ENCODE data around the gene BRAP.
"Not testable (repeated sequence)": the region's sequence is repeated elsewhere in the genome, so short reads cannot be mapped to it uniquely, and the experiment has no call there.

The BRAP gene

GRCh38 chr12:111653596-111653995 is 32.2 kb downstream of the BRAP start:
- TF ChIP-seq SP3 (tag by site-specific recombination; IDR thresholded peaks at IDR 0.05): no peak
- no peak for TF ChIP-seq SETDB1 (IDR thresholded peaks at IDR 0.05; ENCODE audit: insufficient read length, low read length)
- no peak for TF ChIP-seq ZNF544 (tag by site-specific recombination; IDR thresholded peaks at IDR 0.05)
- TF ChIP-seq ZNF10 (tag by site-specific recombination; IDR thresholded peaks at IDR 0.05): no peak
- TF ChIP-seq PRDM4 (tag by site-specific recombination; IDR thresholded peaks at IDR 0.05): no peak
- no peak for TF ChIP-seq ZIC2 (tag by site-specific recombination; IDR thresholded peaks at IDR 0.05)
- no peak for TF ChIP-seq IKZF3 (tag by site-specific recombination; IDR thresholded peaks at IDR 0.05)
- TF ChIP-seq GLI2 (tag by site-specific recombination; IDR thresholded peaks at IDR 0.05; ENCODE audit: borderline replicate concordance, low read depth): no peak
- TF ChIP-seq ZNF654 (tag by site-specific recombination; IDR thresholded peaks at IDR 0.05; ENCODE audit: low read depth): no peak
- TF ChIP-seq ZNF19 (tag by site-specific recombination; IDR thresholded peaks at IDR 0.05; ENCODE audit: low read depth): no peak
- TF ChIP-seq ZNF610 (tag by site-specific recombination; IDR thresholded peaks at IDR 0.05; ENCODE audit: borderline replicate concordance): no peak
- TF ChIP-seq ZNF302 (tag by site-specific recombination; IDR thresholded peaks at IDR 0.05; ENCODE audit: low read depth): no peak
- no peak overlapping the region for H3K27ac ChIP-seq (ENCODE audit: extremely low read depth, low read depth, low read length)
- no peaks in the 10 kb centered on the region for H3K4me1 ChIP-seq (ENCODE audit: control insufficient read depth, insufficient read depth, low read length)
- no peak overlapping the region for H3K4me3 ChIP-seq (ENCODE audit: low read depth, low read length)
- no peaks in the 10 kb centered on the region for H3K9me3 ChIP-seq (ENCODE audit: control insufficient read depth, insufficient read depth, low read depth, low read length)
- H3K36me3 ChIP-seq (ENCODE audit: control insufficient read depth in 2 of 2, insufficient read depth in 1 of 2, low read length in 2 of 2): peaks cover 51 to 78% of the 10 kb centered on the region in 2 experiments
- CTCF ChIA-PET: no interaction called here
- POLR2A ChIA-PET: interaction anchor here (1.1 kb wide), 1 partner anchor 32 kb away, joined by 3 read pairs; the partner anchor contains the start of genes ACAD10 and BRAP

GRCh38 chr12:111652530-111652929 is 33.2 kb downstream of the BRAP start:
- H3K4me1 ChIP-seq (ENCODE audit: control insufficient read depth, insufficient read depth, low read length); CTCF ChIA-PET: not testable (repeated sequence)

GRCh38 chr12:111650912-111651311 is 34.8 kb downstream of the BRAP start:
- no peak for TF ChIP-seq ZNF146 (tag by site-specific recombination; IDR thresholded peaks at IDR 0.05)
- no peak for TF ChIP-seq SP2 (tag by site-specific recombination; IDR thresholded peaks at IDR 0.05)
- no peak for TF ChIP-seq ZNF416 (tag by site-specific recombination; IDR thresholded peaks at IDR 0.05)
- TF ChIP-seq IKZF3 (tag by site-specific recombination; IDR thresholded peaks at IDR 0.05): no peak
- TF ChIP-seq ZNF394 (tag by site-specific recombination; IDR thresholded peaks at IDR 0.05; ENCODE audit: borderline replicate concordance): no peak
- no peak for TF ChIP-seq ZNF248 (tag by site-specific recombination; IDR thresholded peaks at IDR 0.05)
- TF ChIP-seq YY1 (tag by site-specific recombination; IDR thresholded peaks at IDR 0.05): no peak
- no peak for TF ChIP-seq TRIM28 (IDR thresholded peaks at IDR 0.05; ENCODE audit: borderline replicate concordance, low read length)
- TF ChIP-seq MEIS1 (CRISPR knock-in tag; IDR thresholded peaks at IDR 0.05; ENCODE audit: borderline replicate concordance): no peak
- no peak for TF ChIP-seq PATZ1 (tag by site-specific recombination; IDR thresholded peaks at IDR 0.05)
- TF ChIP-seq ZNF223 (tag by site-specific recombination; IDR thresholded peaks at IDR 0.05): no peak
- Histone ChIP-seq H3K4me1 (ENCODE audit: control insufficient read depth, insufficient read depth, low read length) (no peaks in the 10 kb centered on the region), H3K27ac (ENCODE audit: extremely low read depth, low read depth, low read length) (no peak overlapping the region), H3K9me3 (ENCODE audit: control insufficient read depth, insufficient read depth, low read depth, low read length) (no peaks in the 10 kb centered on the region), H3K36me3 (ENCODE audit: control insufficient read depth in 2 of 2, insufficient read depth in 1 of 2, low read length in 2 of 2) (peaks cover 39 to 74% of the 10 kb centered on the region in 2 experiments), H3K4me3 (ENCODE audit: low read depth, low read length) (no peak overlapping the region)
- CTCF ChIA-PET: no interaction called here
- POLR2A ChIA-PET: no interaction called here

More at GRCh38 chr12:111652530-111652929, 33.2 kb downstream of the BRAP start:
- H3K36me3 ChIP-seq (ENCODE audit: control insufficient read depth in 2 of 2, insufficient read depth in 1 of 2, low read length in 2 of 2): peaks cover 42 to 69% of the 10 kb centered on the region in 2 experiments
- H3K4me3 ChIP-seq (ENCODE audit: low read depth, low read length); H3K27ac ChIP-seq (ENCODE audit: extremely low read depth, low read depth, low read length); H3K9me3 ChIP-seq (ENCODE audit: control insufficient read depth, insufficient read depth, low read depth, low read length); POLR2A ChIA-PET: not testable (repeated sequence)
